ENCODE results near the gene MAGI2.
"Not testable (repeated sequence)": the region's sequence is repeated elsewhere in the genome, so short reads cannot be mapped to it uniquely, and the experiment has no call there.

Gene MAGI2

GRCh38 chr7:78311181-78311580, 1142.3 kb downstream of the MAGI2 start:
- Histone ChIP-seq H3K4me3 (ENCODE audit: low read depth in 1 of 5, low read length in 5 of 5) (no peak overlapping the region), H3K27ac (ENCODE audit: low read depth, low read length) (no peak overlapping the region), H3K9me3 (ENCODE audit: control insufficient read depth in 5 of 5, low read length in 5 of 5) (no peaks in the 10 kb centered on the region), H3K4me1 (ENCODE audit: control insufficient read depth in 5 of 5, insufficient read depth in 5 of 5, low read length in 5 of 5) (no peaks in the 10 kb centered on the region), H3K9ac (ENCODE audit: low read length in 5 of 5) (no peak overlapping the region), H3K36me3 (ENCODE audit: control insufficient read depth in 5 of 5, insufficient read depth in 5 of 5, low read length in 5 of 5) (no peaks in the 10 kb centered on the region), H3K27me3 (ENCODE audit: control insufficient read depth in 5 of 5, insufficient read depth in 4 of 5, low read length in 5 of 5) (no peaks in the 10 kb centered on the region)

DNA sequence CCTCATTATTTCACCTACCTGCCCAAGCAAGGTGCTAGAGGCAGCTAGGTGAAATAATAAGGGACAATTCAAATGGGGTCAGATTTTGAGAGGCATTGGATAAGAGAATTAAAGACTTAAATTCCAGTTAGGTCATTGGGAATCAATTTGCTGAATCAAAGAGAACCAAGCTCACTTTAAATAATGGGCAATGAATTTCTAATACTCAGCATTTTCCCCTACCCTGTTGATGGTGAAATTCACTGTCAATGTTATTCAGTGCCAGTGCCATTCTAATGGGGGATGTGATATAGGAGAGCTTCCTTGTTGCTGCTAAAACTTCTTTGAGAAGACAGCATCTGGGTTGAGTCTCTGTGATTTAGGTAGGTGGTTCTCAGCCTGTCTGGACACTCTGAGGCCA, 1145.6 kb downstream of the MAGI2 start:
- H3K27me3 ChIP-seq (ENCODE audit: control insufficient read depth in 5 of 5, insufficient read depth in 4 of 5, low read length in 5 of 5): no peaks in the 10 kb centered on the region

DNA sequence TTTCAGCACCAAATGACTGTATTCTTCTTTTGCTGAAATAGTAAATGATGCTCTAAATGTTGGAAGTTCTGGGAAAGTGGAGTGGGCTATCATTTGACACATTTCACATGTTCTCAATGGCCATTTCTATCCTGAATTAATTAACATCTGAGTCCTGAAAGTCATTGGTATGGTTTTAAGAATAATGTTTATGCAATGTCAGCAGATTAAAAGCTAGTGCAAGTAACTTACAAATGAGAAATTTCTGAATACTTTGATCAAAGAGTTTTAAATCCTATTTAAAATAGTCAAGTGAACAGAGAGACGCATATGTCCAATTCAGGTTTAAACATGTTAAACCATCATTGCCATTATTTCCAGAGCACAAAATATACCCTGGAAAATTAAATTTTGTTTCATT, 1146.8 kb downstream of the MAGI2 start:
- no peaks in the 10 kb centered on the region for H3K4me1 ChIP-seq (ENCODE audit: control insufficient read depth in 5 of 5, insufficient read depth in 5 of 5, low read length in 5 of 5)
- no peak overlapping the region for H3K27ac ChIP-seq (ENCODE audit: low read depth, low read length)
- H3K4me3 ChIP-seq (ENCODE audit: low read depth in 1 of 5, low read length in 5 of 5): no peak overlapping the region
- no peaks in the 10 kb centered on the region for H3K27me3 ChIP-seq (ENCODE audit: control insufficient read depth in 5 of 5, insufficient read depth in 4 of 5, low read length in 5 of 5)
- H3K9me3 ChIP-seq (ENCODE audit: control insufficient read depth in 5 of 5, low read length in 5 of 5): no peaks in the 10 kb centered on the region
- H3K36me3 ChIP-seq (ENCODE audit: control insufficient read depth in 5 of 5, insufficient read depth in 5 of 5, low read length in 5 of 5): no peaks in the 10 kb centered on the region
- no peak overlapping the region for H3K9ac ChIP-seq (ENCODE audit: low read length in 5 of 5)

More for the DNA sequence above, 1145.6 kb downstream of the MAGI2 start:
- H3K36me3 ChIP-seq (ENCODE audit: control insufficient read depth in 5 of 5, insufficient read depth in 5 of 5, low read length in 5 of 5): no peaks in the 10 kb centered on the region
- no peaks in the 10 kb centered on the region for H3K9me3 ChIP-seq (ENCODE audit: control insufficient read depth in 5 of 5, low read length in 5 of 5)
- no peak overlapping the region for H3K27ac ChIP-seq (ENCODE audit: low read depth, low read length)
- H3K9ac ChIP-seq (ENCODE audit: low read length in 5 of 5): no peak overlapping the region
- no peak overlapping the region for H3K4me3 ChIP-seq (ENCODE audit: low read depth in 1 of 5, low read length in 5 of 5)
- no peaks in the 10 kb centered on the region for H3K4me1 ChIP-seq (ENCODE audit: control insufficient read depth in 5 of 5, insufficient read depth in 5 of 5, low read length in 5 of 5)

DNA sequence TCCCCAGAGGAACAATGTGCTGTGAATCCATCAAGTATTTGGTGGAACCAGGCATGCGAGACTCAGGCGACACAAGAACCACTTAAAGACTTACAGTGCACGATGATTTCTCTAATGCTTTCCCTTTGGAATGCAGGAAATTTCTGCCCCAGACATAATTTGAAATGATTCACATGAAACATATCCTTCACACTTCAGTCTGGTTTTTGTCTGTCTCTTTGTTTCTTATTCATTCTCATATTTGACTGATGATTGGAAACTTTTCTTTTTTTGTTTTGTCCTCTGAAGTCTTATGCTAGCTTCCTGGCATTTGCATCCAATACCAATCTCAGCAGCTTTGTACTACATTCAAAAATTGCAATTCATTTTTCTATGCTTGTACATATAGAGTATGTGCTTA, 1152.1 kb downstream of the MAGI2 start:
- no peak overlapping the region for H3K4me3 ChIP-seq (ENCODE audit: low read depth in 1 of 5, low read length in 5 of 5)

DNA sequence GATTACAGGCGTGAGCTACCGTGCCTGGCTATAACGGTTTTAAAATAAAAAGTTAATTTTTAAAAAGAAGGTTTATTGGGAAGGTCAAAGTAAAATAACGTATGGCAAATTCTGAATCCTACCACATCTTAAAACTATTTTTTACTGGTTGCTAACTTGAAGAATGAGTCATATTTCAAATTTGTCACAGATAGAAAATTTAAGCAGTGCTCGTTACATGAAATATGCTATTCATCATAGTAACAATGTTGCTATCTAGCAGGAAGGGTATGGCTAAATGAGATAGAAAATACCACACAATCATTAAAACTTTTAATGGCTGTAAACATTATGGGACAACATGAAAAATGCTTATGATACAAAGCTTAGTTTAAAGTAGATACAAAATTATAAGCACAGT, 1154.4 kb downstream of the MAGI2 start:
- H3K4me3 ChIP-seq (ENCODE audit: low read depth in 1 of 5, low read length in 5 of 5): no peak overlapping the region
- no peaks in the 10 kb centered on the region for H3K27me3 ChIP-seq (ENCODE audit: control insufficient read depth in 5 of 5, insufficient read depth in 4 of 5, low read length in 5 of 5)
- no peaks in the 10 kb centered on the region for H3K4me1 ChIP-seq (ENCODE audit: control insufficient read depth in 5 of 5, insufficient read depth in 5 of 5, low read length in 5 of 5)
- H3K9ac ChIP-seq (ENCODE audit: low read length in 5 of 5): no peak overlapping the region
- H3K9me3 ChIP-seq (ENCODE audit: control insufficient read depth in 5 of 5, low read length in 5 of 5): no peaks in the 10 kb centered on the region
- no peak overlapping the region for H3K27ac ChIP-seq (ENCODE audit: low read depth, low read length)
- no peaks in the 10 kb centered on the region for H3K36me3 ChIP-seq (ENCODE audit: control insufficient read depth in 5 of 5, insufficient read depth in 5 of 5, low read length in 5 of 5)

More for the DNA sequence above, 1152.1 kb downstream of the MAGI2 start:
- Histone ChIP-seq H3K27ac (ENCODE audit: low read depth, low read length) (no peak overlapping the region), H3K36me3 (ENCODE audit: control insufficient read depth in 5 of 5, insufficient read depth in 5 of 5, low read length in 5 of 5) (no peaks in the 10 kb centered on the region), H3K9me3 (ENCODE audit: control insufficient read depth in 5 of 5, low read length in 5 of 5) (no peaks in the 10 kb centered on the region), H3K9ac (ENCODE audit: low read length in 5 of 5) (no peak overlapping the region), H3K27me3 (ENCODE audit: control insufficient read depth in 5 of 5, insufficient read depth in 4 of 5, low read length in 5 of 5) (no peaks in the 10 kb centered on the region), H3K4me1 (ENCODE audit: control insufficient read depth in 5 of 5, insufficient read depth in 5 of 5, low read length in 5 of 5) (no peaks in the 10 kb centered on the region)

GRCh38 chr7:78296644-78297371, 1156.7 kb downstream of the MAGI2 start:
- Histone ChIP-seq H3K9ac (ENCODE audit: low read length in 5 of 5) (no peak overlapping the region), H3K4me3 (ENCODE audit: low read depth in 1 of 5, low read length in 5 of 5) (no peak overlapping the region), H3K4me1 (ENCODE audit: control insufficient read depth in 5 of 5, insufficient read depth in 5 of 5, low read length in 5 of 5) (no peaks in the 10 kb centered on the region), H3K27ac (ENCODE audit: low read depth, low read length) (no peak overlapping the region), H3K9me3 (ENCODE audit: control insufficient read depth in 5 of 5, low read length in 5 of 5) (no peaks in the 10 kb centered on the region), H3K36me3 (ENCODE audit: control insufficient read depth in 5 of 5, insufficient read depth in 5 of 5, low read length in 5 of 5) (no peaks in the 10 kb centered on the region), H3K27me3 (ENCODE audit: control insufficient read depth in 5 of 5, insufficient read depth in 4 of 5, low read length in 5 of 5) (no peaks in the 10 kb centered on the region)

DNA sequence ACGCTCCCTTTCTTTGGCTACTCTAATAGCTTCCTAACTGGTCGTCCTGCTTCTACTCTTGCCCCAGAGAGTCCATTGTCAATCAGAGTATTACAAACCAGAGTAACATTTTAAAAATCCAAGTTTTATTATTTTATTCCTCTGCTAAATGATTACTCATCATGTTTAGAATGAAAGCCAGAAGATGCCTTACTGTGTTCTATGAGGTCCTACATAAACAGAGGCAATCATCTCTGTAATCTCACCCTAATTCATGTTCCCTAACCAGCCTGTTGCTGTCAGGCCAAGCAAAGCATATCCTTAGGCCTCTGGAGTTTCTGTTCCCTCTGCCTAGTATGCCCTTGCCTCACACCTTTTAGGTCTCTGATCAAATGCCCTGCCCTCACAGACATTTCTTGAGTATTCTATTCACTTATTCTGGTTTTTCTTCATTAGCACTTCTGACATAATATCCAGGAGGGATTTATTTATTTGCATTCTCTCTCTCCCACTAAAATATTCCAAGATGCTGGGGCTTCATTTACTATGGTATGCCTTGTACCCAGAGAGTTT, 1157.3 kb downstream of the MAGI2 start:
- Histone ChIP-seq H3K9me3 (ENCODE audit: control insufficient read depth in 5 of 5, low read length in 5 of 5) (no peaks in the 10 kb centered on the region), H3K4me3 (ENCODE audit: low read depth in 1 of 5, low read length in 5 of 5) (no peak overlapping the region), H3K36me3 (ENCODE audit: control insufficient read depth in 5 of 5, insufficient read depth in 5 of 5, low read length in 5 of 5) (no peaks in the 10 kb centered on the region), H3K27ac (ENCODE audit: low read depth, low read length) (no peak overlapping the region), H3K27me3 (ENCODE audit: control insufficient read depth in 5 of 5, insufficient read depth in 4 of 5, low read length in 5 of 5) (no peaks in the 10 kb centered on the region), H3K9ac (ENCODE audit: low read length in 5 of 5) (no peak overlapping the region), H3K4me1 (ENCODE audit: control insufficient read depth in 5 of 5, insufficient read depth in 5 of 5, low read length in 5 of 5) (no peaks in the 10 kb centered on the region)

DNA sequence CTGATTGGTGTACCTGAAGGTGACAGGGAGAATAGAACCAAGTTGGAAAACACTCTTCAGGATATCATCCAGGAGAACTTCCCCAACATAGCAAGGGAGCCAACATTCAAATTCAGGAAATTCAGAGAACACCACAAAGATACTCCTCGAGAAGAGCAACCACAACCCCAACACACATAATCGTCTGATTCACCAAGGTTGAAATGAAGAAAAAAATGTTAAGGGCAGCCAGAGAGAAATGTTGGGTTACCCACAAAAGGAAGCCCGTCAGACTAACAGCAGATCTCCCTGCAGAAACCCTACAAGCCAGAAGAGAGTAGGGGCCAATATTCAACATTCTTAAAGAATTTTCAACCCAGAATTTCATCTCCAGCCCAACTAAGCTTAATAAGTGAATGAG, 1164.0 kb downstream of the MAGI2 start:
- H3K27me3 ChIP-seq (ENCODE audit: control insufficient read depth in 5 of 5, insufficient read depth in 4 of 5, low read length in 5 of 5); H3K27ac ChIP-seq (ENCODE audit: low read depth, low read length); H3K9me3 ChIP-seq (ENCODE audit: control insufficient read depth in 5 of 5, low read length in 5 of 5); H3K4me3 ChIP-seq (ENCODE audit: low read depth in 1 of 5, low read length in 5 of 5); H3K9ac ChIP-seq (ENCODE audit: low read length in 5 of 5); H3K4me1 ChIP-seq (ENCODE audit: control insufficient read depth in 5 of 5, insufficient read depth in 5 of 5, low read length in 5 of 5); H3K36me3 ChIP-seq (ENCODE audit: control insufficient read depth in 5 of 5, insufficient read depth in 5 of 5, low read length in 5 of 5): not testable (repeated sequence)

DNA sequence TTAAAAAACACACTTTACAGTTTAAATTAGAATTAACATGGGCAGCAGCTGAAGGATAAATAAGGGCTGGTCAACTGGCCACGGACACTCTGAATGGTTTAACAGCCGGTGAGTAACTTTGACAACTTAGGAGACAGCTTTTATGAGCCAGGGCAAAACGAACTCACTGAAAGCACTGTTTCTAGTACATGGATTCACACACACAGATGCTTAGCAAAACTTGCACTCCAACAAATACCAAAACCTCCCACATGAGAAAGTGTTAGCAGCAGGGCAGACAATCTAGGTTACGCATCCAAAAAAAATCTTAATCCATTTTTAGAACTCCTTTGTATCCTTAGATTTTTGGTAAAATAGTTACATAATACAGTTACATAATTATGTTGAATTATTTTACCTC, 1168.5 kb downstream of the MAGI2 start:
- Histone ChIP-seq H3K36me3 (ENCODE audit: control insufficient read depth in 5 of 5, insufficient read depth in 5 of 5, low read length in 5 of 5) (no peaks in the 10 kb centered on the region), H3K4me1 (ENCODE audit: control insufficient read depth in 5 of 5, insufficient read depth in 5 of 5, low read length in 5 of 5) (no peaks in the 10 kb centered on the region), H3K4me3 (ENCODE audit: low read depth in 1 of 5, low read length in 5 of 5) (no peak overlapping the region), H3K27me3 (ENCODE audit: control insufficient read depth in 5 of 5, insufficient read depth in 4 of 5, low read length in 5 of 5) (no peaks in the 10 kb centered on the region), H3K27ac (ENCODE audit: low read depth, low read length) (no peak overlapping the region), H3K9ac (ENCODE audit: low read length in 5 of 5) (no peak overlapping the region), H3K9me3 (ENCODE audit: control insufficient read depth in 5 of 5, low read length in 5 of 5) (no peaks in the 10 kb centered on the region)

DNA sequence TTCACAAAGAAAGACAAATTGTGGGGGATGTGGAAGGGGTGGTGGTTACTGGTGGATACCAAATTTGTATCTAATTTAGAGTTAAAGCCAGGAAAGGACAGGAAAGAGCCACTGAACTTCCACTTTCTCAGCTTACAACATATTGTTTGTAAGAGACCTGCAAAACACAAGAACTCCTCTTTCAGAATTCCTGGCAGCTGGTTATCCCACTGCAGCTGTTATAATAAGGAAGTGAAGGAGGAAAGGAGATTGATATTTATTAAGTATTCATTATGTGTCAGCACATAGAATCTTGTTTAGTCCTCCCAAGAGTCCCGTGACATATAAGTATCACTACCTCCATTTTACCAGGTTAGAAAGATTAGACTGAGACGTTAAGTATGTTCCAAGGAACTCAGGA, 1173.2 kb downstream of the MAGI2 start:
- H3K27me3 ChIP-seq (ENCODE audit: control insufficient read depth in 5 of 5, insufficient read depth in 4 of 5, low read length in 5 of 5): no peaks in the 10 kb centered on the region
- no peaks in the 10 kb centered on the region for H3K4me1 ChIP-seq (ENCODE audit: control insufficient read depth in 5 of 5, insufficient read depth in 5 of 5, low read length in 5 of 5)
- H3K27ac ChIP-seq (ENCODE audit: low read depth, low read length): no peak overlapping the region
- no peak overlapping the region for H3K9ac ChIP-seq (ENCODE audit: low read length in 5 of 5)
- H3K4me3 ChIP-seq (ENCODE audit: low read depth in 1 of 5, low read length in 5 of 5): no peak overlapping the region
- no peaks in the 10 kb centered on the region for H3K9me3 ChIP-seq (ENCODE audit: control insufficient read depth in 5 of 5, low read length in 5 of 5)
- H3K36me3 ChIP-seq (ENCODE audit: control insufficient read depth in 5 of 5, insufficient read depth in 5 of 5, low read length in 5 of 5): no peaks in the 10 kb centered on the region

All from subcutaneous abdominal adipose tissue (tissue), 5 donors.